T-cell (primary cell): ENCODE results near the gene OR6V1. TPM values are rescaled to one million over a fixed set of nuclear protein-coding genes. Genes with fewer than 3 reads are reported as not detected.
"Not testable (repeated sequence)": the region's sequence is repeated elsewhere in the genome, so short reads cannot be mapped to it uniquely, and the experiment has no call there.

Source experiments
- ATAC-seq, 4 experiments: fragments of 200-7000 bp in 3 of 4; fragments of 150-1000 bp in 1 of 4; cut with Tn5 transposase; replicated peaks in 1 of 4; 1 replicate in 3 of 4; 2 replicates in 1 of 4; pipeline ENCODE4 v1.10.0; 2021; ENCODE audit warnings: moderate library complexity in 3 of 4, mild to moderate bottlenecking in 2 of 4, moderate number of reproducible peaks in 1 of 4
- CTCF ChIA-PET, 2 donors: fragments of 300-600 bp; sonication (Branson Sonifier 250); formaldehyde crosslinking; loops; one replicate each; lab custom pipeline; 2022; ENCODE audit warnings: antibody characterized with exemption in 2 of 2; lab: Charles Lee
- POLR2A ChIA-PET, 2 donors: fragments of 300-600 bp; sonication (Branson Sonifier 250); formaldehyde crosslinking; loops; one replicate each; lab custom pipeline; 2022; ENCODE audit warnings: antibody characterized with exemption in 2 of 2; lab: Charles Lee
- DNase-seq, 35 experiments: peaks; one replicate each; pipeline versions ENCODE4 v3.0.0 to v3.0.0-alpha.2; 2013 to 2023
- H3K27ac ChIP-seq: one replicate; pipeline ENCODE4 v1.5.1; 2013; ENCODE audit warnings: low read length
- H3K27me3 ChIP-seq, 2 experiments: replicated peaks in 1 of 2; 1 replicate in 1 of 2; 2 replicates in 1 of 2; pipeline versions ENCODE4 v1.6.1 to v1.7.0; 2013; ENCODE audit warnings: low read length in 1 of 2, mixed read lengths in 1 of 2; ENCODE audit not compliant: control insufficient read depth in 2 of 2, insufficient read depth in 2 of 2; ENCODE audit errors: extremely low read depth in 1 of 2
- H3K36me3 ChIP-seq, 2 donors: 1 replicate in 1 of 2; 2 replicates in 1 of 2; pipeline versions ENCODE4 v1.6.1 to v1.7.0; 2013; ENCODE audit warnings: low read length in 1 of 2; ENCODE audit not compliant: control insufficient read depth in 2 of 2, insufficient read depth in 1 of 2; ENCODE audit errors: extremely low read depth in 1 of 2
- H3K4me1 ChIP-seq, 2 experiments: 1 replicate in 1 of 2; 2 replicates in 1 of 2; pipeline versions ENCODE4 v1.6.1 to v1.7.0; 2013; ENCODE audit warnings: low read length in 2 of 2, mixed read lengths in 1 of 2; ENCODE audit not compliant: insufficient read depth in 2 of 2, control insufficient read depth in 1 of 2; ENCODE audit errors: extremely low read depth in 1 of 2
- H3K4me3 ChIP-seq, 2 donors: 1 replicate in 1 of 2; 2 replicates in 1 of 2; pipeline versions ENCODE4 v1.5.1 to v1.7.0; 2013; ENCODE audit warnings: mild to moderate bottlenecking in 2 of 2, low read length in 1 of 2, moderate library complexity in 1 of 2; ENCODE audit not compliant: control insufficient read depth in 1 of 2; ENCODE audit errors: extremely low read depth in 1 of 2
- H3K9me3 ChIP-seq: 2 replicates; pipeline ENCODE4 v1.7.0; 2013
- H3K27ac Mint-ChIP-seq, 2 donors: one replicate each; pipeline ENCODE4 v1.8.0; 2020 to 2021; ENCODE audit warnings: mild to moderate bottlenecking in 2 of 2, mixed read lengths in 2 of 2
- H3K27me3 Mint-ChIP-seq, 2 donors: one replicate each; pipeline ENCODE4 v1.8.0; 2021 to 2022; ENCODE audit warnings: mixed read lengths in 2 of 2
- H3K36me3 Mint-ChIP-seq: one replicate; pipeline ENCODE4 v1.8.0; 2021; ENCODE audit warnings: mixed read lengths
- H3K4me1 Mint-ChIP-seq, 3 donors: one replicate each; pipeline ENCODE4 v1.8.0; 2020 to 2022; ENCODE audit warnings: mixed read lengths in 3 of 3, mild to moderate bottlenecking in 1 of 3
- H3K4me3 Mint-ChIP-seq, 3 donors: one replicate each; pipeline ENCODE4 v1.8.0; 2020 to 2022; ENCODE audit warnings: mild to moderate bottlenecking in 3 of 3, mixed read lengths in 3 of 3, moderate library complexity in 3 of 3
- H3K9me3 Mint-ChIP-seq, 3 donors: one replicate each; pipeline ENCODE4 v1.8.0; 2020 to 2022; ENCODE audit warnings: mixed read lengths in 3 of 3
- WGBS: methylation state at CpG from one replicate; pipeline ENCODE4 v1.1.5; 2013; ENCODE audit warnings: missing lambda C conversion rate; ENCODE audit not compliant: insufficient coverage; 5-methylcytosine and 5-hydroxymethylcytosine counted together
- total RNA-seq, 35 experiments: library from RNA in 6 of 35; stranded (reverse) in 6 of 35; fragments of 120-200 nt in 1 of 35; gene quantifications; one replicate each; pipeline versions ENCODE4 v1.2.1 to v1.2.4 and lab custom pipeline; 2013 to 2026

OR6V1 gene
- total RNA-seq, 5 donors from 2014 or later (not counting 1 experiment from before 2014, with no cell fraction given) = not detected

DNA sequence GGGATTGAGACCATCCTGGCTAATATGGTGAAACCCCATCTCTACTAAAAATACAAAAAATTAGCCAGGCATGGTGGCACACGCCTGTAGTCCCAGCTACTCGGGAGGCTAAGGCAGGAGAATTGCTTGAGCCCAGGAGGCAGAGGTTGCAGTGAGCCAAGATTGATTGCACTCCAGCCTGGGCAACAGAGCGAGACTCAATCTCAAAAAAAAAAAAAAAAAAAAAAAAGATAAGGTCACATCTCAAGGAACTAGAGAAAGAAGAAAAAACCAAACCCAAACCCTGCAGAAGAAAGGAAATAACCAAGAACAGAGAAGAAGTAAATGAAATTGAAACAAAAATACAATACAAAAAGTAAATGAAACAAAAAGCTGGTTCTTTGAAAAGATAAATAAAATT is 33.5 kb downstream of the OR6V1 start:
- H3K27ac ChIP-seq, H3K36me3 ChIP-seq, H3K4me3 Mint-ChIP-seq, ATAC-seq, POLR2A ChIA-PET, H3K4me3 ChIP-seq, H3K4me1 ChIP-seq, H3K9me3 ChIP-seq, H3K4me1 Mint-ChIP-seq, H3K36me3 Mint-ChIP-seq, DNase-seq, H3K27ac Mint-ChIP-seq, H3K27me3 ChIP-seq: not testable (repeated sequence)
- H3K27me3 Mint-ChIP-seq = peaks cover 20 to 22% of the 10 kb centered on the region in 2 donors
- H3K9me3 Mint-ChIP-seq = peaks cover 15 to 20% (median 20%) of the 10 kb centered on the region in 3 donors
- CTCF ChIA-PET = interaction anchor here in 1 of 2 donors (0.5 to 1.8 kb wide), 3 partner anchors 10 to 1857 kb away, joined by 3 read pairs; partner anchors contain the start of gene CASP2
- no CpG with 5 or more reads among the region's 3 CpGs for WGBS

- Mint-ChIP-seq H3K9me3 (peaks cover 6 to 16% (median 13%) of the 10 kb centered on the region in 3 donors), H3K27me3 (peaks cover 12 to 18% of the 10 kb centered on the region in 2 donors)
- WGBS = 89% methylated on average over 7 of the region's 16 CpGs
- H3K9me3 ChIP-seq, H3K36me3 ChIP-seq, CTCF ChIA-PET, H3K4me3 Mint-ChIP-seq, H3K4me1 ChIP-seq, H3K36me3 Mint-ChIP-seq, H3K27me3 ChIP-seq, ATAC-seq, DNase-seq, H3K4me3 ChIP-seq, H3K27ac Mint-ChIP-seq, H3K27ac ChIP-seq, POLR2A ChIA-PET, H3K4me1 Mint-ChIP-seq: not testable (repeated sequence)
These were observed 36.5 kb downstream of the OR6V1 start for GRCh38 chr7:143088549-143089231.

- Histone ChIP-seq H3K4me3 (no peak overlapping the region), H3K36me3 (no peaks in the 10 kb centered on the region), H3K9me3 (peaks cover 2% of the 10 kb centered on the region), H3K27ac (no peak overlapping the region), H3K4me1 (no peaks in the 10 kb centered on the region), H3K27me3 (no peaks in the 10 kb centered on the region)
- Mint-ChIP-seq H3K9me3 (peaks cover 17 to 37% (median 18%) of the 10 kb centered on the region in 3 donors), H3K4me1 (no peaks in the 10 kb centered on the region), H3K4me3 (no peak overlapping the region), H3K27me3 (no peaks in the 10 kb centered on the region), H3K36me3 (no peaks in the 10 kb centered on the region), H3K27ac (no peak overlapping the region)
- ChIA-PET POLR2A (no interaction called here), CTCF (no interaction called here)
- ATAC-seq (no peak), DNase-seq (no peak)
- 83% methylated on average over 1 of the region's 2 CpGs for WGBS
These were observed 44.0 kb downstream of the OR6V1 start for GRCh38 chr7:143096146-143096545.

DNA sequence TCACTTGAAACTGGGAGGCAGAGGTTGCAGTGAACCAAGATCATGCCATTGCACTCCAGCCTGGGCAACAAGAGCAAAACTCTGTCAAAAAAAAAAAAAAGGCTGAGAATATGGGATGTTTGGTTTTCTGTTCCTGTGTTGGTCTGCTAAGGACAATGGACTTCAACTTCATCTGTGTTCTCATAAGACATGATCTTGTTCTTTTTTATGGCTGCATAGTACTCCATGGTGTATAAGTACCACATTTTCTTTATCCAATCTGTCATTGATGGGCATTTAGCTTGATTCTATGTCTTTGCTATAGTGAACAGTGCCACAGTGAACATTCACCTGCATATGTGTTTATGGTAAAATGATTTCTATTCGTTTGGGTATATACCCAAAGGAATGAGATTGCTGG is 47.4 kb downstream of the OR6V1 start:
- H3K27ac ChIP-seq, H3K9me3 ChIP-seq, H3K27me3 ChIP-seq, H3K27me3 Mint-ChIP-seq, H3K4me1 ChIP-seq, H3K36me3 ChIP-seq, H3K27ac Mint-ChIP-seq, DNase-seq, H3K36me3 Mint-ChIP-seq, ATAC-seq, H3K4me3 Mint-ChIP-seq, POLR2A ChIA-PET, H3K4me1 Mint-ChIP-seq, H3K4me3 ChIP-seq: not testable (repeated sequence)
- H3K9me3 Mint-ChIP-seq = peaks cover 19 to 41% (median 20%) of the 10 kb centered on the region in 3 donors
- CTCF ChIA-PET = interaction anchor here in 1 of 2 donors (0.6 to 0.7 kb wide), 2 partner anchors 79 to 105 kb away, joined by 3 read pairs; no protein-coding TSS in a partner anchor
- WGBS = no CpG with 5 or more reads among the region's 1 CpG

Other genes with a start within 250 kb of the OR6V1 start
- 10 to 100 TPM; 37.2 to 76.2 (median 62.3) TPM for gene EPHB6, start 197.3 kb upstream of the OR6V1 start, total RNA-seq
- gene TRPV6, start 166.6 kb upstream of the OR6V1 start, total RNA-seq = not detected
- gene TRPV5, start 118.6 kb upstream of the OR6V1 start, total RNA-seq = not detected
- gene LLCFC1, start 112.9 kb upstream of the OR6V1 start, total RNA-seq = not detected
- gene KEL, start 90.0 kb upstream of the OR6V1 start, total RNA-seq = under 1 TPM; 0.14 to 0.82 (median 0.28) TPM
- gene OR9A2, start 25.2 kb upstream of the OR6V1 start, total RNA-seq = not detected
- gene PIP, start 79.7 kb downstream of the OR6V1 start, total RNA-seq = not detected
- not detected for gene TAS2R39, start 131.1 kb downstream of the OR6V1 start, total RNA-seq
- not detected for gene TAS2R40, start 169.7 kb downstream of the OR6V1 start, total RNA-seq
- gene GSTK1, start 211.1 kb downstream of the OR6V1 start, total RNA-seq = 100 to 1,000 TPM; 347 to 524 (median 406) TPM
- 1 to 10 TPM in 3 of 5 donors, under 1 TPM in 1, not detected in 1; 0.66 to 1.6 (median 1.2) TPM for gene TMEM139, start 232.6 kb downstream of the OR6V1 start, total RNA-seq
- 10 to 100 TPM; 43.4 to 83.6 (median 73.7) TPM for gene CASP2, start 236.0 kb downstream of the OR6V1 start, total RNA-seq